GM23248 (cell line): ENCODE results near the gene XPC. TPM values are rescaled to one million over a fixed set of nuclear protein-coding genes. Genes with fewer than 3 reads are reported as not detected.

Source experiments
- DNase-seq: peaks from one replicate; pipeline ENCODE4 v3.0.0-alpha.2; 2015
- H2AFZ ChIP-seq: fragments of 200-600 bp; sonication (generic); 2 replicates; pipeline ENCODE4 v1.6.1; 2016; ENCODE audit warnings: antibody characterized with exemption
- H3F3A ChIP-seq: fragments of 200-600 bp; sonication (generic); 2 replicates; pipeline ENCODE4 v1.6.1; 2016; ENCODE audit warnings: mild to moderate bottlenecking, antibody characterized with exemption, mixed run types; ENCODE audit not compliant: insufficient read depth
- H3K27ac ChIP-seq: fragments of 200-600 bp; sonication (generic); 2 replicates; pipeline ENCODE4 v1.5.1; 2016; ENCODE audit warnings: mild to moderate bottlenecking
- H3K27me3 ChIP-seq: fragments of 200-600 bp; sonication (generic); replicated peaks from 2 replicates; pipeline ENCODE4 v1.6.1; 2016; ENCODE audit warnings: mild to moderate bottlenecking; ENCODE audit not compliant: insufficient read depth
- H3K36me3 ChIP-seq: fragments of 200-600 bp; sonication (generic); 2 replicates; pipeline ENCODE4 v1.6.1; 2016; ENCODE audit warnings: low read depth, mild to moderate bottlenecking
- H3K4me1 ChIP-seq: fragments of 200-600 bp; sonication (generic); 2 replicates; pipeline ENCODE4 v1.6.1; 2016; ENCODE audit warnings: mild to moderate bottlenecking; ENCODE audit not compliant: insufficient read depth
- H3K4me2 ChIP-seq: fragments of 200-600 bp; sonication (generic); one replicate; pipeline ENCODE4 v1.6.1; 2016; ENCODE audit warnings: mild to moderate bottlenecking; ENCODE audit not compliant: unreplicated experiment
- H3K4me3 ChIP-seq: fragments of 200-600 bp; sonication (generic); 2 replicates; pipeline ENCODE4 v1.5.1; 2016; ENCODE audit warnings: mild to moderate bottlenecking
- H3K79me2 ChIP-seq: fragments of 200-600 bp; sonication (generic); 2 replicates; pipeline ENCODE4 v1.6.1; 2016; ENCODE audit warnings: mild to moderate bottlenecking; ENCODE audit not compliant: insufficient read depth
- H3K9ac ChIP-seq: fragments of 200-600 bp; sonication (generic); 2 replicates; pipeline ENCODE4 v1.6.1; 2016; ENCODE audit warnings: mild to moderate bottlenecking
- H3K9me2 ChIP-seq: fragments of 200-600 bp; sonication (generic); 2 replicates; pipeline ENCODE4 v1.6.1; 2016; ENCODE audit warnings: mixed run types, mild to moderate bottlenecking, moderate library complexity; ENCODE audit not compliant: insufficient read depth
- H3K9me3 ChIP-seq: fragments of 200-600 bp; sonication (generic); one replicate; pipeline ENCODE4 v1.6.1; 2017; ENCODE audit warnings: low read depth
- H4K20me1 ChIP-seq: fragments of 200-600 bp; sonication (generic); 2 replicates; pipeline ENCODE4 v1.6.0; 2016; ENCODE audit not compliant: insufficient read depth
- EZH2 ChIP-seq: fragments of 200-600 bp; sonication (generic); IDR thresholded peaks from 2 replicates; pipeline ENCODE4 v1.6.1; 2018; ENCODE audit warnings: antibody characterized with exemption, mild to moderate bottlenecking; ENCODE audit not compliant: insufficient read depth, poor library complexity, severe bottlenecking
- EZH2phosphoT487 ChIP-seq: fragments of 200-600 bp; sonication (generic); IDR thresholded peaks from 2 replicates; pipeline ENCODE4 v1.6.1; 2018; ENCODE audit warnings: antibody characterized with exemption, moderate library complexity, mild to moderate bottlenecking, low read depth; ENCODE audit not compliant: insufficient read depth
- WGBS, 2 experiments: methylation state at CpG; one replicate each; pipeline ENCODE4 v1.1.6; 2015 to 2017; ENCODE audit warnings: low lambda C conversion rate in 2 of 2, low coverage in 1 of 2; ENCODE audit errors: missing lambda C conversion rate in 2 of 2; 5-methylcytosine and 5-hydroxymethylcytosine counted together
- in situ Hi-C: fragments of 300-500 bp; cut with MboI; formaldehyde crosslinking; loops from 2 replicates; pipeline ENCODE4 v1.15.0; 2020
- polyA plus RNA-seq: library from polyadenylated mRNA; unstranded; fragments of >200 nt; fragmentation: Nextera tagmentation; extraction: Ambion mirVana; gene quantifications from 2 replicates; pipeline ENCODE4 v1.2.1, GENCODE V29; 2016
- total RNA-seq: library from RNA; depleted of rRNA; stranded (reverse); fragments of >200 nt; shearing (Covaris generic); gene quantifications from 2 replicates; pipeline ENCODE4 v1.2.3, GENCODE V29; 2014

Gene XPC
- total and polyA plus RNA-seq, 2 experiments from 2014 or later: 42.4 to 62.1 TPM

- peaks cover 41% of the 10 kb centered on the region for H3K79me2 ChIP-seq
- no peak overlapping the region for H3K4me3 ChIP-seq
- no peak for DNase-seq
- H3K9ac ChIP-seq: no peak overlapping the region
- H3K9me3 ChIP-seq: no peaks in the 10 kb centered on the region
- peaks cover 78% of the 10 kb centered on the region for H3K36me3 ChIP-seq
- no peaks in the 10 kb centered on the region; the same call in 1 of the 2 replicates for H4K20me1 ChIP-seq
- TF ChIP-seq EZH2: no peak
- no peak for TF ChIP-seq EZH2phosphoT487
- no peaks in the 10 kb centered on the region for H3K27me3 ChIP-seq
- 74 to 80% methylated on average over 10 of the region's 10 CpGs for WGBS, 2 experiments
- no peak overlapping the region for H3K4me2 ChIP-seq
- H3K27ac ChIP-seq: no peak overlapping the region
- H2AFZ ChIP-seq: no peak overlapping the region
- H3K9me2 ChIP-seq: no peaks in the 10 kb centered on the region
- no peaks in the 10 kb centered on the region; the same call in 1 of the 2 replicates for H3F3A ChIP-seq
- in situ Hi-C loops: no loop called here
- H3K4me1 ChIP-seq: peaks cover 8% of the 10 kb centered on the region; the same call in 1 of the 2 replicates
Observed at GRCh38 chr3:14133188-14133800, 45.1 kb downstream of the XPC start.

GRCh38 chr3:14132689-14133088 lies 45.7 kb downstream of the XPC start:
- no peak overlapping the region for H3K4me3 ChIP-seq
- in situ Hi-C loops: no loop called here
- H3K9me3 ChIP-seq: no peaks in the 10 kb centered on the region
- peaks cover 75% of the 10 kb centered on the region for H3K36me3 ChIP-seq
- no peak for TF ChIP-seq EZH2
- no peak for TF ChIP-seq EZH2phosphoT487
- peaks cover 47% of the 10 kb centered on the region for H3K79me2 ChIP-seq
- peaks cover 10% of the 10 kb centered on the region; the same call in 1 of the 2 replicates for H3K4me1 ChIP-seq
- no peak overlapping the region for H3K4me2 ChIP-seq
- no peak overlapping the region; the same call in 1 of the 2 replicates for H3K9ac ChIP-seq
- H3K27ac ChIP-seq: no peak overlapping the region
- no peaks in the 10 kb centered on the region for H3K27me3 ChIP-seq
- WGBS, 2 experiments: 80 to 87% methylated on average over 6 of the region's 6 CpGs
- no peaks in the 10 kb centered on the region; the same call in 1 of the 2 replicates for H4K20me1 ChIP-seq
- no peaks in the 10 kb centered on the region; the same call in 1 of the 2 replicates for H3F3A ChIP-seq
- H2AFZ ChIP-seq: no peak overlapping the region
- no peaks in the 10 kb centered on the region for H3K9me2 ChIP-seq
- no peak for DNase-seq

GRCh38 chr3:14132120-14132519 lies 46.3 kb downstream of the XPC start:
- H3K36me3 ChIP-seq: peaks cover 71% of the 10 kb centered on the region
- H3K9me2 ChIP-seq: no peaks in the 10 kb centered on the region
- in situ Hi-C loops: no loop called here
- no peak for DNase-seq
- peaks cover 53% of the 10 kb centered on the region for H3K79me2 ChIP-seq
- H4K20me1 ChIP-seq: no peaks in the 10 kb centered on the region; the same call in 1 of the 2 replicates
- H3K9ac ChIP-seq: no peak overlapping the region
- no peak overlapping the region for H3K27ac ChIP-seq
- no peak overlapping the region for H3K4me2 ChIP-seq
- H3F3A ChIP-seq: no peaks in the 10 kb centered on the region; the same call in 1 of the 2 replicates
- no peak overlapping the region for H3K4me3 ChIP-seq
- H3K27me3 ChIP-seq: no peaks in the 10 kb centered on the region
- WGBS, 2 experiments: 87 to 91% methylated on average over 7 to 8 of the region's 8 CpGs
- H3K4me1 ChIP-seq: peaks cover 12% of the 10 kb centered on the region; the same call in 1 of the 2 replicates
- no peaks in the 10 kb centered on the region for H3K9me3 ChIP-seq
- no peak for TF ChIP-seq EZH2phosphoT487
- no peak for TF ChIP-seq EZH2
- H2AFZ ChIP-seq: no peak overlapping the region

GRCh38 chr3:14131134-14131533 lies 47.3 kb downstream of the XPC start:
- no peak for DNase-seq
- Histone ChIP-seq H3K36me3 (peaks cover 68% of the 10 kb centered on the region), H2AFZ (no peak overlapping the region), H3K9me2 (no peaks in the 10 kb centered on the region), H3K79me2 (peaks cover 63% of the 10 kb centered on the region), H3K27me3 (no peaks in the 10 kb centered on the region), H3K9ac (no peak overlapping the region), H3K4me1 (peaks cover 15% of the 10 kb centered on the region), H4K20me1 (no peaks in the 10 kb centered on the region; the same call in 1 of the 2 replicates), H3K4me2 (no peak overlapping the region), H3K27ac (no peak overlapping the region), H3K4me3 (no peak overlapping the region), H3K9me3 (no peaks in the 10 kb centered on the region), H3F3A (peaks cover 8% of the 10 kb centered on the region)
- in situ Hi-C loops: no loop called here
- TF ChIP-seq EZH2: no peak
- no peak for TF ChIP-seq EZH2phosphoT487
- WGBS, 2 experiments: 77 to 79% methylated on average over 5 of the region's 5 CpGs
